GM13977 (cell line): ENCODE data around the gene TEDC2.

ENCODE experiments used
- DNase-seq: peaks from one replicate; pipeline ENCODE4 v3.0.0; 2012; ENCODE audit warnings: low spot score
- in situ Hi-C: fragments of 300-500 bp; cut with MboI; formaldehyde crosslinking; loops from one replicate; pipeline ENCODE4 v1.12.0; 2022; ENCODE audit warnings: low sequenced_read_pairs, low pct_unique_long_range_greater_than_20kb, mixed read lengths, inconsistent platforms; ENCODE audit not compliant: unreplicated experiment
- TF ChIP-seq, protein P1 (sequence below): IDR thresholded peaks from 2 replicates; pipeline ENCODE4 v1.5.1; 2012; ENCODE audit warnings: mild to moderate bottlenecking, control low read depth; ENCODE audit not compliant: insufficient read depth; ENCODE audit errors: extremely low read depth, missing control alignments

The TEDC2 gene

DNA sequence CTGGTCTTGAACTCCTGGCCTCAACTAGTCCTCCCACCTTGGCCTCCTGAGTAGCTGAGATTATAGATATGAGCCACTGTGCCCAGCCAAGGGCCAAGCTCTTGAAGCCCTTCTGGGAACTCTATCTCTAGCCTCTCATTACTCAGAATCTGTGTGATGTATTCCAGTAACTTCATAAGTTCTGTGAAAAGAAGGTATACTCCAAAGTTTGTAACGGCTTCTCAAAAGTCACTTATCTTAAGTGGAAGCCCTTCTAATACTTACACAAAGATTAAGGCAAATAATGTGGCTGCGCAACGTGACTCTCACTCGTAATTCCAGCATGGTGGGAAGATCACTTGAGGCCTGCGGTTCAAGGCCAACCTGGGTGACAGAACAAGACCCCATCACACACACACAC is 34.7 kb downstream of the TEDC2 start:
- DNase-seq: no peak
- in situ Hi-C loops: loop anchor here (10.0 kb wide), 1 partner anchor 50 kb away; no protein-coding TSS in a partner anchor
- TF ChIP-seq, protein P1, sequence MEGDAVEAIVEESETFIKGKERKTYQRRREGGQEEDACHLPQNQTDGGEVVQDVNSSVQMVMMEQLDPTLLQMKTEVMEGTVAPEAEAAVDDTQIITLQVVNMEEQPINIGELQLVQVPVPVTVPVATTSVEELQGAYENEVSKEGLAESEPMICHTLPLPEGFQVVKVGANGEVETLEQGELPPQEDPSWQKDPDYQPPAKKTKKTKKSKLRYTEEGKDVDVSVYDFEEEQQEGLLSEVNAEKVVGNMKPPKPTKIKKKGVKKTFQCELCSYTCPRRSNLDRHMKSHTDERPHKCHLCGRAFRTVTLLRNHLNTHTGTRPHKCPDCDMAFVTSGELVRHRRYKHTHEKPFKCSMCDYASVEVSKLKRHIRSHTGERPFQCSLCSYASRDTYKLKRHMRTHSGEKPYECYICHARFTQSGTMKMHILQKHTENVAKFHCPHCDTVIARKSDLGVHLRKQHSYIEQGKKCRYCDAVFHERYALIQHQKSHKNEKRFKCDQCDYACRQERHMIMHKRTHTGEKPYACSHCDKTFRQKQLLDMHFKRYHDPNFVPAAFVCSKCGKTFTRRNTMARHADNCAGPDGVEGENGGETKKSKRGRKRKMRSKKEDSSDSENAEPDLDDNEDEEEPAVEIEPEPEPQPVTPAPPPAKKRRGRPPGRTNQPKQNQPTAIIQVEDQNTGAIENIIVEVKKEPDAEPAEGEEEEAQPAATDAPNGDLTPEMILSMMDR: no peak

DNA sequence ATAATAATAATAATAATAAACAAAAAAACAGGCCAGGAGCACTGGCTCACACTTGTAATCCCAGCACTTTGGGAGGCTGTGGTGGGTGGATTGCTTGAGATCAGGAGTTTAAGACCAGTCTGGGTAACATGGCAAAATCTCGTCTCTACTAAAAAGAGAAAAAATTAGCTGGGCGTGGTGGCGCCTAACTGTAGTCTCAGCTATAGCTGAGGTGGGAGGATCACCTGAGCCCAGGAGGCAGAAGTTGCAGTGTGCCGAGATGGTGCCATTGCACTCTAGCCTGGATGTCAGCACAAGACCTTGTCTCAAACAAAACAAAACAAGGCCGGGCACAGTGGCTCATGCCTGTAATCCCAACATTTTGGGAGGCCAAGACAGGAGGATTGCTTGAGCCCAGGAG is 35.1 kb downstream of the TEDC2 start:
- TF ChIP-seq, protein P1: no peak
- DNase-seq: no peak
- in situ Hi-C loops: loop anchor here (10.0 kb wide), 1 partner anchor 50 kb away; no protein-coding TSS in a partner anchor

DNA sequence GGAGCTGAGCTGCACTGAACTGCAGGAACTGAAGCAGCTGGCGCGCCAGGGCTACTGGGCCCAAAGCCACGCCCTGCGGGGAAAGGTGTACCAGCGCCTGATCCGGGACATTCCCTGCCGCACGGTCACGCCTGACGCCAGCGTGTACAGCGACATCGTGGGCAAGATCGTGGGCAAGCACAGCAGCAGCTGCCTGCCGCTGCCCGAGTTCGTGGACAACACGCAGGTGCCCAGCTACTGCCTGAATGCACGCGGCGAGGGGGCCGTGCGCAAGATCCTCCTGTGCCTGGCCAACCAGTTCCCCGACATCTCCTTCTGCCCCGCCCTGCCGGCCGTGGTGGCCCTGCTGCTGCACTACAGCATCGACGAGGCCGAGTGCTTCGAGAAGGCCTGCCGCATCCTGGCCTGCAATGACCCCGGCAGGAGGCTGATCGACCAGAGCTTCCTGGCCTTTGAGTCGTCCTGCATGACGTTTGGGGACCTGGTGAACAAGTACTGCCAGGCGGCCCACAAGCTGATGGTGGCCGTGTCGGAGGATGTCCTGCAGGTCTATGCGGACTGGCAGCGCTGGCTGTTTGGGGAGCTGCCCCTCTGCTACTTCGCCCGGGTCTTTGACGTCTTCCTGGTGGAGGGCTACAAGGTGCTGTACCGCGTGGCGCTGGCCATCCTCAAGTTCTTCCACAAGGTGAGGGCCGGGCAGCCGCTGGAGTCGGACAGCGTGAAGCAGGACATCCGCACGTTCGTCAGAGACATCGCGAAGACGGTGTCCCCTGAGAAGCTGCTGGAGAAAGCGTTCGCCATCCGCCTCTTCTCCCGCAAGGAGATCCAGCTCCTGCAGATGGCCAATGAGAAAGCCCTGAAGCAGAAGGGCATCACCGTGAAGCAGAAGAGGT is 36.6 kb downstream of the TEDC2 start:
- TF ChIP-seq, protein P1: no peak
- DNase-seq: no peak
- in situ Hi-C loops: loop anchor here (10.0 kb wide), 1 partner anchor 52 kb away; no protein-coding TSS in a partner anchor

DNA sequence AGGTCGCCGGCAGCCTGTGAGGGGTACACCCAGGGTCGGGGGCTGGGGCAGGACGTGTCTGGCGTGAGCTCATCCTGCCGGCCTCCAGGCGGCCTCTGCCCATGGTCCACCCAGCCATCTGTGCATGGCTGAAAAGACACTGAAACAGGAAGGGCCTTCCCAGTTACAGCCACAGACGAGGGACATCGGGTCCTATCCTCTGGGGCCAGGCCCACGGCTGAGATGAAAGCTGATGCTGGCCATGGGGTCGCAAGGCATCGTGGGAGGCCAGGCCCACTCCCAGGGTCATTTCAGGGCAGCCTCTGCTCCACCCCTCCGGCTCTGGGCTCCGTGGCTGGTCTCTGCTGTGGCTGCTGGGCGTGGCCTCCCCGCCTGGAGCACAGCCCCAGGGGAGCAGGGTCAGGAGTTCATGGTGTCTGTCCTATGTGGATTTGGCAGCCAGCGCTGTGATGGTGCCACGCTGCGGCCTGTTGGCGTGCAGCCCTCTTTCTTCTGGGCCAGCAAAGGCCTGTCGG is 37.3 kb downstream of the TEDC2 start:
- DNase-seq: no peak
- in situ Hi-C loops: loop anchor here (10.0 kb wide), 1 partner anchor 52 kb away; no protein-coding TSS in a partner anchor
- TF ChIP-seq, protein P1: no peak

DNA sequence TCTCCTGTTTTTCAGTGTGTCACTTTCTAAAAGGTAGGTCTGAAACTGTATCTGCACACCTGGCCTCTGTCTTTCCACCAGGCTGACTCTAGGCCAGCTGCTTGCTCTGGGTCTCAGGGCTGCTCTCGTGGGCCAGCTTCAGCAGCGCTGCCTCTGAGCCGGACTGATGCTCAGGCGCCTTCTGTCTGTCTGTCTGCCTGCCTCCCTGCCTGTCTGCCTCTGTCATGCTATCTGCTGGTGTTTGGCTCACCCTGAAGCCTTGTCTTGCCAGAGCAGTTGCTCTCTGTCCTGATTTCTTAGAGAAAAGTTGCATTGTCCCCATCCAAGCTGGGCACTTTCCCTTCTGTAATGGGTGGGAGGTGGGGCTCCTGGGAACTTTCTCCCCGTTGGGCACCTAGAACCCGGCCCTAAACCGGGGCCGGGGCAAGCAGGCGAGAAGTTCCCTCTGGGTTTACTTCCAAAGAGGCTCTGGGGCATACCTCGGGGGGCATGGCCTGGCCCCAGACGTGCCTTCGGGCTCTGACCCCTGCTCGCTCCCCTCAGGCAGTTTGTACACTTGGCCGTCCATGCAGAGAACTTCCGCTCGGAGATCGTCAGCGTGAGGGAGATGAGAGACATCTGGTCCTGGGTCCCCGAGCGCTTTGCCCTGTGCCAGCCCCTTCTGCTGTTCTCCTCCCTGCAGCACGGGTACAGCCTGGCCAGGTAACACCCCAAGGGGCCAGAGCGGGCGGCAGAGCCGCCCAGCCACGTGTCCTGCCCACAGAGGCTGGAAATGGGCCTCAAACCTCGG is 38.0 kb downstream of the TEDC2 start:
- in situ Hi-C loops: loop anchor here (10.0 kb wide), 1 partner anchor 53 kb away; no protein-coding TSS in a partner anchor
- no peak for DNase-seq
- TF ChIP-seq, protein P1: no peak
